Astrocyte of the hippocampus (primary cell): ENCODE measurements around the gene PHKA1.
"Not testable (repeated sequence)": the region's sequence is repeated elsewhere in the genome, so short reads cannot be mapped to it uniquely, and the experiment has no call there.

ENCODE experiments used
- DNase-seq: peaks from one replicate; pipeline ENCODE4 v3.0.0; 2011; ENCODE audit warnings: low read depth, low spot score

PHKA1 gene

DNA sequence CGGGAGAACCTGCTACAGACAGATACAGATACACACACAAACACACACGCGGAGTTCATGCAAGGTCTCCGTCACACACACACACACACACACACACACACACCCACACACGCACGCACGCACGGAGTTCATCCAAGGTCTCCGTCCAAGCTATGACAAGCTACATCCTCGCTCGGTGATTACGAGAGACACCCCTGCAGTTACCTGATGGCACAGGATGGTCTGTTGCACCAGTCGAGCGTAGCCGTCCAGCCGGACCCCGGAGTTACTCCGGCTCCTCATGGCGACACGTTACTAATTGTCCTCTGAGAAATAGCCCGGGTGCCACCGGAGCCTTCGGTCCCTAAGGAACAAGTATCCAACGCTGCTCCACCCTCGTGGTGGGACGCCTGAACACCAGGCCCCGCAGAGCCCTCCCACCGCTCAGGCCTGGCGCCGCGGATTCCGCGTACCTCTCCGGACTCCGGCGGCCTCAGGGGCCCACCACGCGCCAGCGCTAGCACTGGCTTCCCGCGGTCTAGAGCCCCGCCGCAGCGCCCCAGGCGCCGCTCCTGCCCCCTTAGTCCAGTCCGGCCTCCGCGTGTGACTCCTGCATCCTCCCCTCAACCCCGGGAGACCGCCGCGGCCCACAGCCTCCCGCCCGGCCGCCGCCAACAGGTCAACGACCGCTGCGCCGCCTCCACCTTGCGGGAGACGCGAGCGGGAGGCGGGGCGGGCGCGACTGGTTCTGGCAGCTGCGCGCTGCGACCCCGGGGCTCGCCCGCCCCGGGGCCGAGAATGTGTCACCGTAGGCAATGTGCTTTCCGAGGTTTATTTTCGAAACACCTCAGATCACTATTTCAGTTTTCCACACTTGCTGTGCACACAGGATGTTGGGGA is at the start of gene PHKA1:
Gene PHKA1, minus strand, starts transcription at position 708 of the 879 bp plus-strand sequence. Its CDS starts 426 bp downstream, at position 282.
- peak; percentile 59 for DNase-seq

DNA sequence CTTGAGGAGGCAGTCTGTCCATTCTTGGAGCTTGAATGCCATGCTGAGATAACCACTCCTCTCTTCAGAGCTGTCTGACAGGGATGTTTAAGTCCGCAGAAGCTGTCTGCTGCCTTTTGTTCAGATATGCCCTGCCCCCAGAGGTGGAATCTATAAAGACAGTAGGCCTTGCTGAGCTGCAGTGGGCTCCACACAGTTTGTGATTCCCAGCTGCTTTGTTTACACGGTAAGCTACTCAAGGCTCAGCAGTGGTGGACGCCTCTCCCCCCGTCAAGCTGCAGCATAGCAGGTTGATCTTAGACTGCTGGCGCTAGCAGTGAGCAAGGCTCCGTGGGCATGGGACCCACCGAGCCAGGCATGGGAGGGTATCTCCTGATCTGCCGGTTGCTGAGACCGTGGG is 46.3 kb upstream of the PHKA1 start:
- not testable (repeated sequence) for DNase-seq

DNA sequence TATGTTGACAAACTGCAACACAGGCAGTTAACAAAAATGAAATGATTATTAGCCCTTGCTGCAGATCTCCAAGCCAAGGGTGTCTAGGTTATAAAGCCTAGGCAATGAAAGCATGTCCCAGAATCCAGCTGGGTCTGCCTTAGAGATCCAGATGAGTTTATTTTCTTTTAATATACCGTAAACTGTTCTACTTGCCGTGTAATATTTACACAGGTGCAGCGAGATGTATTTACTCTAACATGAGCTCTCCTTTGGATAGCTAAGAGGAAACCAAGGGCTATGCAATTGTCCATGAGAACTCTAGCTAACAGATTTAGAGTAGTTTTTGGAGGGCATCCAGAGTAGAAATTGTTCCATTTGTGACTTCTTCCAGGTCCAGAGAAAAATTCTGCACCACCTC is 34.4 kb upstream of the PHKA1 start:
- DNase-seq = not testable (repeated sequence)

DNA sequence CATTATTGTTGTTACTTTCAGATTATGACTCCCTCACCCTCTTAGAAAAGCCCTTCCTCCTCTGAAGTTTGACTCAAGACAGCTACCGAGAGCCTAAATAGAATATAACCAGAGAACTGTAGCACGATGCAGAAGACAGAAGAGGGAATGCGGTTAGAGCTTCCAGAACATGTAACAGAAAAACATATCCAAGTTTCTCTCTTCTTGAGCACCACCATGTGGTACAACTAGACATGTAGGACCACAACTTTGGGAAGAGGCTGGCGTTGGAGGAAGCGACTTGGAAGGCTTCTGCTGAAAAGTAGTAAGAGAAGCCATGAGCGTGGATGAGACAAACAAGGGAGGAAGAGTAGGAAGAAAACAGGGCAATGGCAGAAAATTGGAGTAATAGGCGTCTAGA is 31.4 kb upstream of the PHKA1 start:
- DNase-seq = not testable (repeated sequence)

DNA sequence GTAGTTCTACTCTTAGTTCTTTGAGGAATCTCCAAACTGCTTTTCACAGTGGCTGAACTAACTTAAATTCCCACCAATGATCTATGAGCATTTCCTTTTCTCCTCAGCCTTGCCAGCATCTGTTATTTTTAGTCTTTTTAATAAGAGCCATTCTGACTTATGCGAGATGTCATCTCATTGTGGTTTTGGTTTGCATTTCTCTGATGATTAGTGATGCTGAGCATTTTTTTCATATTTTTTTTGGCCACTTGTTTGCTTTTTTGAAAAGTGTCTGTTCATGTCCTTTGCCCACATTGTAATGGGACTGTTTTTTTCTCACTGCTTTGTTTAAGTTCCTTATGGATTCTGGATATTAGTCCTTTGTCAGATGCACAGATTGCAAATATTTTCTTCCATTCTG is 21.5 kb upstream of the PHKA1 start:
- DNase-seq = peak; percentile 6

DNA sequence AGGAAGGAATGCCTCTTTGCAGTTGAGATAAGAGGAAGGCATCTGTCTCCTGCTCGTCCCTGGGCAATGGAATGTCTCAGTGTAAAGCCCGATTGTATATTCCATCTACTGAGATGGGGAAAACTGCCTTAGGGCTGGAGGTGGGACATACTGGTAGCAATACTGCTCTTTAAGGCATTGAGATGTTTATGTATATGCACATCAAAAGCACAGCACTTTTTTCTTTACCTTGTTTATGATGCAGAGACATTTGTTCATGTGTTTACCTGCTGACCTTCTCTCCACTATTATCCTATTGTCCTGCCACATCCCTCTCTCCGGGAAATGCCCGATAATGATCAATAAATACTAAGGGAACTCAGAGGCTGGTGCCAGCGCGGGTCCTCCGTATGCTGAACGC is 19.5 kb upstream of the PHKA1 start:
- DNase-seq = not testable (repeated sequence)

DNA sequence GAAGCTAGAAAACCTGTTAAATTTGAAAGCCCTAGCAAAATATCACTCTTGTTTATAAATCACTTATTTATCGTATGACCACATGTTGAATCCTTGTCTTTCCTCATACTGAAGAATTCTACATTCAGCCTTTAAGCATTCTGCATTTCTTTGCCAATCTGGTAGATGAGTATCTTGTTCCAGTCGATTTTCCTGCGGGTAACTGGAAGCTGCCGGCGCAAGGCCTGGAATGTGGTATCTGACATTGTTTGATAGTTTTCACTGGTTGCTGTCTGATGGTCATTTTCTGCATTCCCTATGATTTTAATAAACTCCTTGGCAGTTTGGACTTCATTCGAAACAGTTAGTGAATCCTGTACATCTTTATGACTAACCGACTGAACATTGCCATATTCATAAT is 13.7 kb upstream of the PHKA1 start:
- DNase-seq = no peak

DNA sequence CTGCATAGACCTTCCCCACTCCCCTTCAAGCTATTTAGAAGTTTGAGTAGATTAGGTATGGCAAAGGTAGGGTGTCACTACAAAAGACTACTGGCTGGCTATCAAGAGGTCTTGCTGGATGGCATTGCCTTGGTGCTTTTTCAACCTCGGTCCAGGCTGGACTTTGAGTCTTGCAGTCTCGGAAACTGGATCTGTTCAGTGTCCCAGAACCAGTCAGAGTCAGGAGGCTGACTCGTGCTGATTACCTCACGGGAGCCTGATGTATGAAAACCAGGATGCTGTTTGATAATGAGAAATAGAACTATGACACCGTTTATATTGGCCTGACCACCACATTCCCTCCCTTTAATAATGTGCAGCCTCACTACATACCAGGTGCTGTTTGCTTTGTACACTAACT is 2.7 kb upstream of the PHKA1 start:
- DNase-seq = no peak

DNA sequence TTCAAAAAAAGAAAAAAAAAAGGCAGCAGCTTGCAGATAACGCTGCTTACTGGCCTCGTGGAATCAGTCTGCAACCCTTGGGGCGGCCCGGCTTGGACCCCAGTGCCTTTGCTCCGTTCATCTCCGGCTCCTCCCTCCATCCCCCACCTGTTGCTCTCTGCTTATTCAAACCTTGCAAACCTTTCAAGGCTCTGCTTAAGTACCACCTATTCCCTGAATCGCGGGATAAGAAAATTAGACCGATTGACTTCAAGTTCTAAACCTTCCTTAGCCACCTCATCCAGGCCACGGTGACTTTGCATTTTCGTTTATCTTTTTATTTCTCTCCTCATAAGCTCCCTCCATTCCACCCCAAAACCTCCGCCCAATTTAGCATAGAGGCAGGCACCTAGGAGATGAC is 1.4 kb upstream of the PHKA1 start:
- no peak for DNase-seq

DNA sequence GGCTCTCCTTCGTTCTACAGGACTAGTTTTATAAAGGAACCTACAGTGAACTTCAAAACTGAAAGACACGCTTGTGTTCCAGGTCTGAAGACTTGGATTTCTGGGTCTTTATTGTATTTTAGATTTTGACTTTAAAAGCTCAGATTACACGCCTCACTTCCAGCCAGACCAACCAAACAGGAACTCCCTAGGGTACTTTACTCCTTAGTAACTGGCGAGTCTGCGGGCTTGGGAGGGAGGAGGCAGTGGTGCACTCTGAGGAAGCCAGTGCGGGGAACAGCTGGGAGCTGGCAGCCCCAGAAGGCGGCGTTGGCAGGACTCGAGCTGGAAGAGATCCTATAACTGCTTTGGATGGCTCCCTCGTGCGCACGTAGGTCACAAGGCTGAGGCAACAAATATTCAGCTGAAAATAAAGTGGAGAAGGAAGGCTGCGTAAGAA is 391 bp upstream of the PHKA1 start:
- DNase-seq = peak; percentile 73

DNA sequence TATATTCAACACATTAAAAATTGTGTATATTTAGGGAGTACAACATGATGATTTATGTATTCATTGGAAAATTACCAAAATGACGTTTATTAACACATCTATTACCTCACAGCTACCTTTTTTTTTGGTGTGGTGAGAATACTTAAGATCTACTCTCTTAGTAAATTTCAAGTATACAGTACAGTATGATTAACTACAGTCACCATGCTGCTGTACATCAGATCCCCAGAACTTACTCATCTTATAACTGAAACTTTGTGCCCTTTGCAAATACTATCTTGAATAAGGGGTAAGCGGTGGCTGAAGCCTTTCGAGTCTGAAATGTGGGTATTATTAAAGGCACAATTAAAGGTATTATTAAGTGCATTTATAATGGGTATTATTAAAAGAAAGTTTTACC is 976 bp downstream of the PHKA1 start:
- peak; percentile 1 for DNase-seq

DNA sequence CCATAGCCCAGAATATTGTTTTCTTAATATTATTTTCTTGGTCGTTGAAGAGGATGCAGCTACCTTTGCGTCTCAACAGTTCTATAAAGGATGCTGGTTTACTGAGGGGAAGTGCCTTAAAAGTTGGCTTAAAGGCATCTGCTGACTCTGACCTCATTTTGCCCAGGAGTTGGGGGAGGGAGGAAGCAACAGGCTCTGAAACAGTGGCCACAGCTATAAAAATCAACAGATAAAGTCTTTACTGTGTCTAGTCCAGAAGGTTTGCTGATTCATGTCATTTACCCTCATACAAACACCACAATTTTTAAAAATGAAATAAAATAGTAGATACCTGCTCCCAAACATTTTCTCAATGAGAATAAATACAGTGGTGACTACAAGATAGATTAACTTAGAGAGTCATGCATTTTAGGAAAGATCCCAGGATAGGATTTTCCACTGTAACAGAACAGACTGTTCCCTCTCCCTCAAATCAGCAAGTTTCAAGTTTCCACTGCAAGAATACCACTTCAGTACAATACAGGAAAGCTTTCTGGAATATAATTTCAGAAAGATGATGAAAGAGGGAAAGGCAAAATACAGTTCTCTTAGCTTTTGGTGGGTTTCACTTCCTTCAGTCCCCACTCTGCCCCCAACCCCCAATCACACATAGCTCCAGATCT is 1.9 kb downstream of the PHKA1 start:
- DNase-seq = peak; percentile 20

DNA sequence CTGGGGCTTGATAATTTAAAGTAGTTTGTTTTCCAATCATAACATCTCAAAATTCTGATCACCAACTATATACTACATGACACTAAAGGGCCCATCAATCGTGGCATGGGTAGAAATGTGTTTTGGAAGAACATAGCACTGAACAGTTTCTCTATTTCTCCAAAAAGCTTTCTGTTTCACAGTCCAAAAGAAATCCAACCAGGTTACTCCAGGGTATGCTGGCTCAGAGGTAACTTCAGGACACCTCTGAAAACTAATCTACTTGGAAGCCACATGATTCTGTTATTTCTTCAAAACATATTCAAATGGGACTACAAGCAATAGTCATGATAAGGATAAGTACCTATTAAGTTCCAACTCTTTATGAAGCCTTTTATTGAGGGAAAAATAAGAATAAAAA is 8.3 kb downstream of the PHKA1 start:
- DNase-seq = no peak

DNA sequence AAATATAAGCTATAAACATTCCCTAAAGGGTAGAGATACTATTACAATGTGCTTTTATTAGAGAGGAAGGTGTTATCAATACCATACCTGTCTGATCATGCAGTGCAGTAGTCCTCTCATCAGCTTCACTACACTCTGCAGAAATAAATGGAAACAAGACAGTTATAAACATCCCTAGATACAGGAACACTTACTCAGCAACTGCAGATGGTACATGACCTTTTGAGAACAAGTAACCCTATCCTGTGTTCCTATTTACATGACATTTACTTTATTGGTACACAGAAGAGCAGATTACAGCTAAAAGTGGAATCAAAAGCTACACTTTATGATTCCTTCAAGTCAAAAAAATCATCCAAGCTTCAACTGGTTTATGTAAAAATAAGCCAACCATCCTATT is 9.0 kb downstream of the PHKA1 start:
- DNase-seq = no peak

DNA sequence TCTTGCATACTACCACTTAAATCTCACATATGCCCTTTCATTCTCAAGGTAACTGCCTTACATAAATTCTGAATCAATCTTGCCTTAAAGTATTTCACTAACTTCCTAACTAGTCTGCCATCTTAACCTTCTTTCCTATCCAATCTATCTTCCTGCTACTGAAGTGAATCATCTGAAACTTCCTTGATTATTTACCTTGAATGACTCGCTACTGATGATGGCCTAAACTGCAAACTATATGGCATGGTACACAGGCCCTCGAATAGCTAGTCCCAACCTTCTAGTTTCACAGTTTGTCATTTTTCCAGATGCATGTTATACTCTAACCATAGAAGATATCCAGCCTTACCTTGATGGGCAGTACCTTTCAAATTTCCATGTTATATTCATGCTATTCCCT is 19.9 kb downstream of the PHKA1 start:
- DNase-seq = no peak

DNA sequence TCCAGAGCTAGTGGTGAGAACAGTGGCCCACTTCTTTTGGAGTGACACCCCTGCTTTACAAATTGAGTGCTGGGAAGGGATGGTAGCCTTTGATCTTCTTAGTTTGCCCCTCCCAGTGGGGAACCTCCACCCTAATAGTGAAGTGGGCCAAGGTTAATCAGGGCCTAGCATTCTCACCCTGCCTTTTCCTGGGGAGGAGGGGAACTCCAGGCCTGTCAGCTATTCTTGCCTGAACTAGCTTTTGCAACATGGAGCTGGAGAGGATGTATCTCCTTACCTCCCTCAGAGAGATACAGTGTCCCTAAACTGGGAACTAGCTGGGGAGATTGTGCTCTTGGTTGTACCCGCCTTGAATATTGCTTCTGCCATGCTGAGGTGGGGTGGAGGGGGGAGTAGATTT is 20.6 kb downstream of the PHKA1 start:
- DNase-seq = no peak

DNA sequence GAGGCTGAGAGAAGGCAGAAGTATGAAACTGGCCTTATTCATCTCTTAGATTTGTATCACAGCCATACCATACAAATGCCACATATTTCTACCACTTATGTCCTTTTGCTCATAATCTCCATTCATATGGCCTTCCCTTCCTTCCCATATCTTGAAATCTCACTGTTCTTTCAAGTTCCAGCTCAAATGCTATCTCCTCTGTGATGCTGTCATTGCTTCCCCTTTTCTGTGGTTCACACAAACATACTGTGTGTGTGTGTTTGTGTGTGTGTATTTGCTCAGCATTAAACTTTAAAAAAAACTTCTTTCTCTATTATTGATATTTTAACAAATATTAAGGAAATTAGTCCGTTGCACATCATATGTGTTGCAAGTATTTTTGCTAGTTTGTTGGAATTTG is 26.7 kb downstream of the PHKA1 start:
- DNase-seq = no peak

DNA sequence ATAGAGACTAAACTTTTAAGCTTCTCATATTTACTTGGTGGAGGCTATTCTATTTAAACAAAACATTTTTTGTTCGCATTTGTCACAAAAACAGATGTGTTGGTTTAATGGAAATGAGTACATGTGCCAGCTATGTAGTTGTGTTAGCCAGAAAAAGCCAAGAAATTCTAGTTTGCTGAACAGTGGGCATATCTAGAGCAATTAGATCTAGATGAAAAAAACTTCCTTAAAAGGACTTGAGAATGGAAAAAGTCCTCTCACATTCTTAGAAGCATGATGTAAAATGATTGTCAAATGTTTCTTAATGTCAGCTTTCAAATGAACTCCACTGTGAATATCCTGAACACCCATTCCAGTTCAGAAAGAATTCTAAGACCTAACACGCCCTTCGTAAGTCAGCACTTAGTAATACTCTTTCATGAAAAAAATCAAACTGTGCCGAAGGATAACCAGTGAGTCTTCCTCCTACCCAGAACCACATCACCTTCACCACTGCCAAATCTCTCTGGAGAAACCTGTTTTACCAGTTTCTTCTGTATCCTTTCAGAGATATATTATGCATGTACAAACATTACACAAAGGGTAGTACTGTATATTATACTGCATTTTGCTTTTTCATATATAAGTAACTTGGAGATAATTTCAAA is 28.2 kb downstream of the PHKA1 start:
- peak; percentile 1 for DNase-seq

DNA sequence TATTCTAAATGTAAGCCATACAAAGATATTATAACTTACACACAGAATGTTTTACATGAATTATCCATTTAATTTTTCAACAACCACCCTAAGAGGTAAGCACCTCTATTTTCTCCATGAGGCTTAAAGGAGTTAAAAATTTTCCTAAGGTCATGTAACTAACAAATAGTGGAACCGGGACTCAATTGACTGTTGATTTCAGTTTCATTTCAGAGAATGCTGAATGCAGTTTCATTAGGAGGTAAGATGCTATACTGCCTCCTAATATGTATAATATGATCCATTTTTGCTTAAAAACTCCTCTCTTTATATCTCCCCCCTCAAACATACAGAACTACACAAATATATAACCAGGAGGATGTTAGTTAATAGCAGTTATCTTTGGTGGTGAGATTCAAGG is 29.1 kb downstream of the PHKA1 start:
- no peak for DNase-seq

DNA sequence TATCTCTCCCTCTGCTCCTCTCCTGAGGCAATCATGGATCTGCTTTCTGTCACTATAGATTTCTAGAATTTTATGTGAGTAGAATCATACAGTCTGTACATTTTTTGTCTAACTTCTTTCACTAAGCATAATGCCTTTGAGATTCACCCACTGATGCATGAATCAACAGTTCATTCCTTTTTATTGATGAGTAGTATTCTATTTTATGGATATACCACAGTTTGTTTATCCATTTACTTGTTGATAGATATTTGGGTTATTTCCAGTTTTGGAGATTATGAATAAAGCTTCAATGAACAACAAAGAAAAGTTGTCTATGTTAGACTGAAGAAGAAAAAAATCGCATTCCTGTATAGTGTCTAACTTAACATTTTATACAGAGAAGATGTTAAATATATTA is 30.5 kb downstream of the PHKA1 start:
- no peak for DNase-seq

DNA sequence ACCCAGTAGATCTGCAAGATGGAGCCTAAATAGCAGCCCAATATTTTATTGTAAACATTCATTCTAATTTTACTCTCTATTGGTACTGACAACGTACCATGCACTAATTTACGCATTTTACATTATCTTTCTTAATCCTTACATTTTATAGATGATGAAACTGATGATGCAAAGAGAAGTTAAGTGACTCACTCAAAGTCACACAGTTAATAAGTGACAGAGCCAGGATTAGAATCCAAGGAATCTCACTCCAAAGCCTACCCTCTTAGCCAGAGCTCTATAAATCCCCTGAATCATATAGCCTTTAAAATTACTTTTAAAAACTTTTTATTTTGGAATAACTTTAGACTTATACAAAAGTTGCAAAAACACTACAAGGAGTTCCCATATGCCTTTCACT is 37.6 kb downstream of the PHKA1 start:
- DNase-seq = no peak

DNA sequence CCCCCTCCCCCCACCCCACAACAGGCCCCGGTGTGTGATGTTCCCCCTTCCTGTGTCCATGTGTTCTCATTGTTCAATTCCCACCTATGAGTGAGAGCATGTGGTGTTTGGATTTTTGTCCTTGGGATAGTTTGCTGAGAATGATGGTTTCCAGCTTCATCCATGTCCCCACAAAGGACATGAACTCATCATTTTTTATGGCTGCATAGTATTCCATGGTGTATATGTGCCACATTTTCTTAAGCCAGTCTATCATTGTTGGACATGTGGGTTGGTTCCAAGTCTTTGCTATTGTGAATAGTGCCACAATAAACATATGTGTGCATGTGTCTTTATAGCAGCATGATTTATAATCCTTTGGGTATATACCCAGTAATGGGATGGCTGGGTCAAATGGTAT is 40.2 kb downstream of the PHKA1 start:
- not testable (repeated sequence) for DNase-seq

DNA sequence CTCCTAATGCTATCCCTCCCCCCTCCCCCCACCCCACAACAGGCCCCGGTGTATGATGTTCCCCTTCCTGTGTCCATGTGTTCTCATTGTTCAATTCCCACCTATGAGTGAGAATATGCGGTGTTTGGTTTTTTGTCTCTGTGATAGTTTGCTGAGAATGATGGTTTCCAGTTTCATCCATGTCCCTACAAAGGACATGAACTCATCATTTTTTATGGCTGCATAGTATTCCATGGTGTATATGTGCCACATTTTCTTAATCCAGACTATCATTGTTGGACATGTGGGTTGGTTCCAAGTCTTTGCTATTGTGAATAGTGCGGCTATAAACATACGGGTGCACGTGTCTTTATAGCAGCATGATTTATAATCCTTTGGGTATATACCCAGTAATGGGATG is 44.6 kb downstream of the PHKA1 start:
- not testable (repeated sequence) for DNase-seq
